H1 (cell line): ENCODE data around the gene NRDE2. TPM values are rescaled to one million over a fixed set of nuclear protein-coding genes. Genes with fewer than 3 reads are reported as not detected.

Experiments
- ASH2L ChIP-seq: fragments of 200-600, 300-600 bp; sonication (generic); IDR thresholded peaks from one replicate; pipeline ENCODE4 v1.7.1; 2017; ENCODE audit warnings: low read length
- BRCA1 ChIP-seq: IDR thresholded peaks from 2 replicates; pipeline ENCODE4 v1.6.1; 2012; ENCODE audit warnings: low read depth, low read length, improper control_type of control experiment
- CBX5 ChIP-seq: fragments of 300-800, 300-1000 bp; sonication (generic); IDR thresholded peaks from 2 replicates; pipeline ENCODE4 v1.7.1; 2016; ENCODE audit warnings: antibody characterized with exemption, low read length, low read depth
- CEBPB ChIP-seq: IDR thresholded peaks from 2 replicates; pipeline ENCODE4 v1.6.1; 2012; ENCODE audit warnings: low read depth, low read length
- CHD2 ChIP-seq: IDR thresholded peaks from 2 replicates; pipeline ENCODE4 v1.6.1; 2012; ENCODE audit warnings: low read length, improper control_type of control experiment
- EGR1 ChIP-seq: IDR thresholded peaks from 2 replicates; pipeline ENCODE4 v1.6.1; 2011; ENCODE audit warnings: low read depth, low read length, borderline replicate concordance
- EP300 ChIP-seq, 2 experiments: IDR thresholded peaks; 1 replicate in 1 of 2; 2 replicates in 1 of 2; pipeline ENCODE4 v1.6.1; 2011 to 2012; ENCODE audit warnings: low read depth in 2 of 2, low read length in 2 of 2, mild to moderate bottlenecking in 2 of 2, borderline replicate concordance in 1 of 2, inconsistent platforms in 1 of 2, moderate library complexity in 1 of 2
- JUN ChIP-seq: IDR thresholded peaks from 2 replicates; pipeline ENCODE4 v1.6.1; 2011; ENCODE audit warnings: low read depth, mild to moderate bottlenecking, improper control_type of control experiment, low read length
- JUND ChIP-seq: IDR thresholded peaks from 2 replicates; pipeline ENCODE4 v1.6.1; 2011; ENCODE audit warnings: mild to moderate bottlenecking, improper control_type of control experiment, low read length
- KDM1A ChIP-seq: fragments of 200-600, 300-600 bp; sonication (generic); IDR thresholded peaks from 2 replicates; pipeline ENCODE4 v1.7.1; 2016; ENCODE audit warnings: mild to moderate bottlenecking, low read length, borderline replicate concordance
- NANOG ChIP-seq: IDR thresholded peaks from 2 replicates; pipeline ENCODE4 v1.6.1; 2011; ENCODE audit warnings: low read length, low read depth, mild to moderate bottlenecking, inconsistent platforms; ENCODE audit not compliant: insufficient read depth, poor library complexity, severe bottlenecking
- POLR2A ChIP-seq, 2 experiments: IDR thresholded peaks; 1 replicate in 1 of 2; 2 replicates in 1 of 2; pipeline ENCODE4 v1.6.1; 2011; ENCODE audit warnings: low read depth in 2 of 2, low read length in 2 of 2, mild to moderate bottlenecking in 2 of 2; ENCODE audit errors: control extremely low read depth in 1 of 2
- POLR2AphosphoS5 ChIP-seq: IDR thresholded peaks from 2 replicates; pipeline ENCODE4 v1.6.1; 2011; ENCODE audit warnings: low read depth, low read length
- POU5F1 ChIP-seq: IDR thresholded peaks from 2 replicates; pipeline ENCODE4 v1.6.1; 2011; ENCODE audit warnings: low read depth, mild to moderate bottlenecking, low read length, moderate library complexity
- RNF2 ChIP-seq: fragments of 200-900, 300-1000 bp; sonication (generic); IDR thresholded peaks from 2 replicates; pipeline ENCODE4 v1.7.1; 2016; ENCODE audit warnings: borderline replicate concordance, low read depth, mild to moderate bottlenecking, antibody characterized with exemption, low read length; ENCODE audit not compliant: poor library complexity, severe bottlenecking; ENCODE audit errors: missing control alignments
- SIX5 ChIP-seq: IDR thresholded peaks from 2 replicates; pipeline ENCODE4 v1.6.1; 2011; ENCODE audit warnings: mild to moderate bottlenecking, low read depth, low read length
- SP1 ChIP-seq: IDR thresholded peaks from 2 replicates; pipeline ENCODE4 v1.6.1; 2011; ENCODE audit warnings: low read depth, low read length
- SP4 ChIP-seq: IDR thresholded peaks from 2 replicates; pipeline ENCODE4 v1.6.1; 2012; ENCODE audit warnings: low read length, inconsistent platforms
- SRF ChIP-seq: IDR thresholded peaks from 2 replicates; pipeline ENCODE4 v1.6.1; 2011; ENCODE audit warnings: mild to moderate bottlenecking, low read depth, low read length, moderate library complexity
- SUZ12 ChIP-seq: fragments of 200-600 bp; sonication (generic); IDR thresholded peaks from 2 replicates; pipeline ENCODE4 v1.6.1; 2012; ENCODE audit warnings: mild to moderate bottlenecking, inconsistent platforms, low read length, moderate library complexity, mixed read lengths
- YY1 ChIP-seq: IDR thresholded peaks from 2 replicates; pipeline ENCODE4 v1.6.1; 2011; ENCODE audit warnings: low read depth, mild to moderate bottlenecking, low read length
- ZNF274 ChIP-seq: IDR thresholded peaks from 2 replicates; pipeline ENCODE4 v1.7.0; 2012; ENCODE audit warnings: low read length, borderline replicate concordance; ENCODE audit errors: extremely low read depth
- polyA plus RNA-seq, 7 experiments: library from polyadenylated mRNA; depleted of rRNA in 3 of 7; stranded (reverse) in 5 of 7; unstranded in 2 of 7; fragments of >200 nt in 5 of 7; fragments of 200-250 nt in 2 of 7; gene quantifications; 1 replicate in 5 of 7; 2 replicates in 1 of 7; 4 replicates in 1 of 7; pipeline versions ENCODE4 v1.2.1 to v1.2.3, GENCODE V29; 2011 to 2013; ENCODE audit warnings: missing spikeins in 2 of 7, mixed read lengths in 2 of 7
- total RNA-seq: library from RNA; stranded (reverse); fragmentation: NEBNext Ultra II Directional; extraction: Animal tissue kit (Norgen Biotek cat#: 25700); gene quantifications from 2 replicates; pipeline ENCODE4 v1.2.1, GENCODE V29; 2021
- TF ChIP-seq, protein P1 (sequence below): IDR thresholded peaks from 2 replicates; pipeline ENCODE4 v1.6.1; 2011; ENCODE audit warnings: low read depth, mild to moderate bottlenecking, low read length; ENCODE audit not compliant: insufficient read depth
- TF ChIP-seq, protein P2 (sequence below): IDR thresholded peaks from 2 replicates; pipeline ENCODE4 v1.6.1; 2011; ENCODE audit warnings: low read length, improper control_type of control experiment

The NRDE2 gene
- total and polyA plus RNA-seq, 2 of the 8 experiments (the other 6 are each of a cell fraction or from before 2014, with no cell fraction given) = 4.9 to 12.1 TPM

DNA sequence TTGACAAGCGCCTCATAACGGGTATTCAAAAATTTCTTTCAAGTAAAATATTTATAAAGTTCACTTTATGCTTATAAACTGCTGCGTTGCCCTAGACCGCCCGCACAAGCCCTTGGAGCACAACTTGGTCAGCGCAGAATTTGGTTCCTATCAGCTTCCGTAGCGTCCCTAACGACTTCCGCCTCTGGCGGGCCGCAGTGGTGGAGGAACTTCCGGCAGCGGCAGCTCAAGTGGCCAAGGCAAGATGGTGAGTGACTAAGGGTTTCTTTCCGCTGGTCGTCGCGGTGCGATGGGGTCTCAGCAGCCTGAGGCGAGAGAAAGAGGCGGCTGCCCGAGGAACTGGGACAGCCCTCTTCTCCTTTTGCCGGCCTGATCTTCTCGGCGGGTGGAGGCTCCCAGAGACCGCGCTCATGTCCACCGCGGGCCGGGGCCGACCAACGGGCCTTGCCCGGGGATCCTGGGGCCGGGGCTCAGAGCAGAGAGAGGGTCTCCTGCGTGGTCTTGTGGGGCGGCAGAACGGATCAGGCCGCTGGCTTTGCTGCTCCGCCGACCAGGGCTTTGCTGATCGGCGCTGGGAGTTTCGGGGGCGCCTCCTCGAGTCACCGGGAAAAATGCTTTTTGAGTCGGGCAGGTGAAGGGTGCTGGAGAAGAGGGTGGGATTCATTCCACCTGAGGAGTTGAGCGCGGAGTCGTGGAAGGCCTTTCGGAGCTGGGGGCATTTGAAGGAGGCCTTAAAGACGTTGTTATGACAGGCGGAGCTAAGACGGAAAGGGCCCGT, 75.2 kb downstream of the NRDE2 start, which contains the start of gene PSMC1 (continued):
- TF ChIP-seq SIX5 (no peak), SP4 (no peak), EGR1 (peak; percentile 42; the same call in 1 of the 2 replicates), CBX5 (no peak), RNF2 (no peak), SP1 (no peak), BRCA1 (no peak), NANOG (peak; percentile 26), SRF (no peak), POLR2AphosphoS5 (peak; percentile 87), POU5F1 (no peak), EP300 (IDR thresholded peaks at IDR 0.05; ENCODE audit: borderline replicate concordance in 1 of 2, low read depth in 2 of 2, low read length in 2 of 2) (peak in 1 of 2 experiments; percentile 24; a peak in 1 of 3 replicates), SUZ12 (no peak), CEBPB (no peak), ZNF274 (no peak), JUN (no peak), YY1 (peak; percentile 79), KDM1A (no peak), CHD2 (no peak), POLR2A (IDR thresholded peaks at IDR 0.05; ENCODE audit: control extremely low read depth in 1 of 2, low read depth in 2 of 2, low read length in 2 of 2) (peak; percentile 82 to 91), JUND (peak; percentile 36; the same call in 1 of the 2 replicates), ASH2L (peak; percentile 78)
- TF ChIP-seq, protein P1, sequence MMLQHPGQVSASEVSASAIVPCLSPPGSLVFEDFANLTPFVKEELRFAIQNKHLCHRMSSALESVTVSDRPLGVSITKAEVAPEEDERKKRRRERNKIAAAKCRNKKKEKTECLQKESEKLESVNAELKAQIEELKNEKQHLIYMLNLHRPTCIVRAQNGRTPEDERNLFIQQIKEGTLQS = no peak
- TF ChIP-seq, protein P2, sequence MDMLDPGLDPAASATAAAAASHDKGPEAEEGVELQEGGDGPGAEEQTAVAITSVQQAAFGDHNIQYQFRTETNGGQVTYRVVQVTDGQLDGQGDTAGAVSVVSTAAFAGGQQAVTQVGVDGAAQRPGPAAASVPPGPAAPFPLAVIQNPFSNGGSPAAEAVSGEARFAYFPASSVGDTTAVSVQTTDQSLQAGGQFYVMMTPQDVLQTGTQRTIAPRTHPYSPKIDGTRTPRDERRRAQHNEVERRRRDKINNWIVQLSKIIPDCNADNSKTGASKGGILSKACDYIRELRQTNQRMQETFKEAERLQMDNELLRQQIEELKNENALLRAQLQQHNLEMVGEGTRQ = no peak
